ENCODE data around the gene PLAGL1. TPM values are rescaled to one million over a fixed set of nuclear protein-coding genes. Genes with fewer than 3 reads are reported as not detected.
"Not testable (repeated sequence)": the region's sequence is repeated elsewhere in the genome, so short reads cannot be mapped to it uniquely, and the experiment has no call there.

PLAGL1 gene
- total RNA-seq: 40.9 TPM
- long read RNA-seq, partial matches to known transcripts: 2 of 29 reads
- long read RNA-seq, other reads (novel, unspliced or antisense): 22 of 29 reads

- DNase-seq (ENCODE audit: low spot score): no peak
Measured at GRCh38 chr6:144008120-144008811, at the start of gene PLAGL1. TSS of gene PLAGL1 (minus strand) at chr6:144008259. CDS start at chr6:143948136, 60,123 bp downstream.

GRCh38 chr6:144055121-144055931, 47.3 kb upstream of the PLAGL1 start:
- no peak for DNase-seq (ENCODE audit: low spot score)

- no peak for DNase-seq (ENCODE audit: low spot score)
Measured at GRCh38 chr6:144053601-144054000, 45.5 kb upstream of the PLAGL1 start.

GRCh38 chr6:144052488-144052887, 44.4 kb upstream of the PLAGL1 start:
- no peak for DNase-seq (ENCODE audit: low spot score)

- no peak for DNase-seq (ENCODE audit: low spot score)
Measured at GRCh38 chr6:144049386-144049785, 41.3 kb upstream of the PLAGL1 start.

- DNase-seq (ENCODE audit: low spot score): no peak
Measured at GRCh38 chr6:144047688-144048087, 39.6 kb upstream of the PLAGL1 start.

GRCh38 chr6:144046672-144047071, 38.6 kb upstream of the PLAGL1 start:
- not testable (repeated sequence) for DNase-seq (ENCODE audit: low spot score)

- not testable (repeated sequence) for DNase-seq (ENCODE audit: low spot score)
Measured at GRCh38 chr6:144044989-144045388, 36.9 kb upstream of the PLAGL1 start.

- no peak for DNase-seq (ENCODE audit: low spot score)
Measured at GRCh38 chr6:144036835-144037195, 28.8 kb upstream of the PLAGL1 start.

GRCh38 chr6:144036064-144036834, 28.2 kb upstream of the PLAGL1 start:
- DNase-seq (ENCODE audit: low spot score): no peak

GRCh38 chr6:144035416-144035815, 27.4 kb upstream of the PLAGL1 start:
- no peak for DNase-seq (ENCODE audit: low spot score)

- no peak for DNase-seq (ENCODE audit: low spot score)
Measured at GRCh38 chr6:144033816-144034735, 26.0 kb upstream of the PLAGL1 start.

- DNase-seq (ENCODE audit: low spot score): no peak
Measured at GRCh38 chr6:144029452-144029851, 21.4 kb upstream of the PLAGL1 start.

- DNase-seq (ENCODE audit: low spot score): no peak
Measured at GRCh38 chr6:144027932-144028587, 20.0 kb upstream of the PLAGL1 start.

- DNase-seq (ENCODE audit: low spot score): no peak
Measured at GRCh38 chr6:144023216-144023615, 15.2 kb upstream of the PLAGL1 start.

- no peak for DNase-seq (ENCODE audit: low spot score)
Measured at GRCh38 chr6:144019929-144020328, 11.9 kb upstream of the PLAGL1 start.

- no peak for DNase-seq (ENCODE audit: low spot score)
Measured at GRCh38 chr6:144017166-144018094, 9.4 kb upstream of the PLAGL1 start.

GRCh38 chr6:144013486-144013909, 5.4 kb upstream of the PLAGL1 start:
- peak; percentile 92 for DNase-seq (ENCODE audit: low spot score)

GRCh38 chr6:144012534-144012933, 4.5 kb upstream of the PLAGL1 start:
- no peak for DNase-seq (ENCODE audit: low spot score)
